HG03354 (cell line): ENCODE results near the gene ABCC3.
"Not testable (repeated sequence)": the region's sequence is repeated elsewhere in the genome, so short reads cannot be mapped to it uniquely, and the experiment has no call there.

Experiments
- ATAC-seq: cut with Tn5 transposase; IDR thresholded peaks from one replicate; pipeline ENCODE4 v1.9.1; 2021; ENCODE audit warnings: mild to moderate bottlenecking; ENCODE audit not compliant: unreplicated experiment, poor library complexity, severe bottlenecking

The ABCC3 gene

GRCh38 chr17:50691550-50692447 is 57.1 kb downstream of the ABCC3 start:
- no peak for ATAC-seq

- no peak for ATAC-seq
Measured at GRCh38 chr17:50692448-50693035, 57.9 kb downstream of the ABCC3 start.

DNA sequence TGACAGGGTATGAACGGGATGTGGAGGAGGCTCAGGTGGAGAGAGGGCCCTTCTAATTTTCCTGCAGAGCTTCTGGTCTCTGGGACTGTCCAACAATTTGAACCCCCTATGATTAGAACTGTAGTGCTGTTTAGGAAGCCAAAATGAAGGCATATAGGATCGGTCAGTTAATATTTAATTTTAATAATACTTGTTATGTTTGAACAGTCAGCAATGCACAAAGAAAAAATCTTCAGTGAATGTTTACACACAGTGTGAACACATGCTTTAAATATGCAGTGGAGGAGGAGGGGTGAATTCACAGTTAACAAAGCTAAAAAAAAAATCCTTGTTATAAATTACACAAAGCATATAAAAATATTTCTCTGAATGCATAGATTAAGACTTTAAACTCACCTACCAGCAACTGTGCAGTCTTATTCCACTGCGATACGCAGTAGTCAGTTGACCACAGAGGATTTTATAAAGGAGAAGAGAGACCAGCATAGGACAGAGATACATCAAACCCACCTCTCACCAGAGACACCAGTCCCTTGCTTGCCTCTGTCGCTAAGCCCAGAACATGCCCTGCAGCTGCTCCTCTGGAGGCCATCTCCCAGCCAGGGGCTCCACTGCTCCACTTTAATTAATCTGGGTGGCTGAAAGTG is 58.5 kb downstream of the ABCC3 start:
- no peak for ATAC-seq

DNA sequence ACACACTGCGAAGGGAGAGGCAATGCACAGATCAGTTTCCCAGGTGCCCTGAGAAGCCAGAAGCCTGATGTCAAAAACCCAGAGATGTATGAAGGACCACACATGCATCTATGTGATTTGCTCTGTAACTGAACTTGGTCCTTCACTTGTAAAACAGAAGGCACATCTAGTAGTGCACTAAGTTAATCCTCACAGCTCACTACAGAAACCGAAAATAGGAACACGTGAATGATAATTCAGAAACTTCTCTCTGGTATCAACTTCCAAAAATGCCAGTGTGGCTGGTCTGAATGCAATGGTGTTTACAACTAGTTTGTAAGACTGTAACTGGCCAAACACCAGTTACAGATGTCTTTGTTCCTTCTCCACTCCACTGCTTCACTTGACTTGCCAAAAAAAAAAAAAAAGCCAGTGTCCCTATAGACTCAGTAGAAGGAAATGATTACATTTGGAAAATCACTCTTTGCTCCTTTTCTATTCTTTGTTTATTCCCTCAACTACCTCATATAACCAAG is 61.7 kb downstream of the ABCC3 start:
- ATAC-seq = no peak

GRCh38 chr17:50697062-50697461 is 62.4 kb downstream of the ABCC3 start:
- no peak for ATAC-seq

GRCh38 chr17:50697663-50698272 is 63.1 kb downstream of the ABCC3 start:
- no peak for ATAC-seq

DNA sequence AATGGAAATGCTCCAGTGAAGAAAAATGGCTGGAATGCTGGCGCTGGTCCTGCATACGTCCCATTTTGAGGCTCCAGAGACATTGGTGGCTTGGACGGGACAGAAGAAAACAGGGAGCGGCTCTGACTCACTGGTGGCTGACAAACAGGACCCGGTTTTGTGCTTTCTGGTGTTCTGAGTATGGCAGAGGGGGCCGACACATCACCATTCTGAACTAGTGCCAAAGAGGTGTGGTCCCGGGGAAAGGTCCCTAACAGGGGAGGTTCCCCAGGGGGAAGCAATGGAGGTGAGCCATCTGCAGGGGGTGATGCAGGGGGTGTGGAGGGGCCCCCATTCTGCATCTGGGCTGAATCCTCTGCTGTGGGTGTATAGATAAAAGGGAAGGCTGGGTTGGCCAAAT is 64.7 kb downstream of the ABCC3 start:
- ATAC-seq = no peak

DNA sequence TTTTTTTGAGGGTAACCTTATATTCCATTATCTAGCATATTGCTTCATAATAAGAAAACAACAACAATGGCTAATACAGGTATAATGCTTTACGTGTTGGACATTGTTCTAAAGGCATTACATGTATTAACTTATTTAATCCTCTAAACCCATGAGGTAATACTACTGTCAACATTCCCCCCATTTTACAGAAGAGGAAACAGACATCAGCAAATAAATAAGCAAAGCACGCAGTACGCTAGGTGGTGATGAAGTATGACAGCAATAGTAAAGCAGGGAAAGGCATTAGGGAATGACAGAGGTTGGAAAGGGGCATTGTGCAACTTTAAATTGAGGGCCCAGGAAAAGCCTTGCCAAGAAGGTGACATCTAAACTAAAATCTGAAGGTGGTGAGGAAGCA is 68.5 kb downstream of the ABCC3 start:
- no peak for ATAC-seq

- peak; percentile 76 for ATAC-seq
Measured at GRCh38 chr17:50707289-50708049, 72.8 kb downstream of the ABCC3 start, which contains the start of gene ANKRD40. ANKRD40 (minus strand) TSS chr17:50707914; CDS start chr17:50707654, 260 bp downstream.

DNA sequence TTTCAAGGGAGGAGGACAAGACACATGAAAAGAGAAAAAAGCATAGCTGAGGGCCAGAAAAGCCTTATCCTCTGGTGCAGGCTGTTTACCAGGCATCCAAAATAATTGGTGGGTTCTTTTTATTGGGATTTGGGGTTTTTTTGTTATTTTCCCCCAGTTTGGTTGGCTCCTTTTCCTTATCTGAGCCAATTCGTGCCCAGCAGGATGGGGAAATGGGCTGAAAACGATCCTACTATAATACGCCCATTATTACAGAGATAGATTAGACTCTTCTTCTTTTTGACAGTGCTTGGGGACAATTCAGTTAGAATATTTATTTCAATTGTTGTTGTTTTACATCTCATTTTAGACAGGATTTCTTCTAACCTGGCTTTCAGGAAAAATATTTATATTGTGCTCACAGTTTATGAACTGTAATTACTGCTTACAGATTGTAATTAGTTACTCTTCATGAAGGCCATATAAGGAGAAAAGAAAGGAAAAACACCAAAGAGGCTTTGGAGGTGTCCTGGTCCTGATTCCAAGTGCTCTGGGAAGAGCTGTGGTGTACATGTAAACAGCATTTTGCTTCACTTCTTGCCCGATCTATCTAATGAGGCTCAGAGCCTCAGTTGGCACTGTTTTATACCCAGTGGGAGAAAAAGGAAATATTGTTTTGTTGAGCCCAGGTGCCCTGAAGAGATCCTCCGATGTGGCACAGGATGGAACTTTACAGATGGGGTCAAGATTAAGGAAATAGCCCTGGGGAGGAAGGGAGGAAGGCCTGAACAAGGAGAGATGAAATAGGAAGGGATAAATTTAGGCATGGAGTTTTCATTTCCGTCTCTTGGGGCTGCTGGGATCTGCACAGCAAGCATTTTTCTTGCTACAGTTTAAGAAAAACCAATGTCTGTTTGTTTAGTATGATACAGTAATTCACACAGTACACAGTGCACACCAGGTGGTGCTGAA is 73.6 kb downstream of the ABCC3 start:
- ATAC-seq = no peak

- not testable (repeated sequence) for ATAC-seq
Measured at GRCh38 chr17:50709053-50709452, 74.4 kb downstream of the ABCC3 start.

GRCh38 chr17:50710025-50710424 is 75.3 kb downstream of the ABCC3 start:
- ATAC-seq = no peak

DNA sequence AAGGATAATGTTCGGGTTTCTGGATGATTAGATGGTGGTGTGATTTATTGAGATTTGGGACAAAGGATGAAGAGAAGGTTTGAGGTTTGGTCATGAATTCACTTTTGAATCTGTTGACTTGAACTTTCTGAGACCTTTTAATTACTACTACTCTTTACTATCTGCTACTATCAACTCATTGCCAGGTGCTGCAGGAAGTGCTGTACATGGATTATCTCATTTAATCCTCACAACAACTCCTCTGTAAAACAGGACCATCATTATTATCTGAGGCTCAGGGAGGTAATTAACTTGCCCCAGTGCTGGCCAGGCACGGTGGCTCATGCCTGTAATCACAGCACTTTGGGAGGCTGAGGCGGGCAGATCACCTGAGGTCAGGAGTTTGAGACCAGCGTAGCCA is 76.0 kb downstream of the ABCC3 start:
- no peak for ATAC-seq

DNA sequence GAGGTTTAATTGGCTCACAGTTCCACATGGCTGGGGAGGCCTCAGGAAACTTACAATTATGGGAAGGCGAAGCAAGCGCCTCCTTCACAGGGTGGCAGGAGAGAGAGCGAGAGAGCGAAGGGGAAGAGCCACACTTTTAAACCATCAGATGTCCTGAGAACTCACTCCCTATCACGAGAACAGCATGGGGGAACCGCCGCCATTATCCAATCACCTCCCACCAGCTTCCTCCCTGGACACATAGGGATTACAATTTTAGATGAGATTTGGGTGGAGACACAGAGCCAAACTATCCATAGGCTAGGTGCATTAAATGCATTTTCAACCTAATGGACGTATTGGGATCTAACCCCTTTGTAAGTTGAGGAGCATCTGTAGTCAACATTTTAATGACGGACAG is 78.0 kb downstream of the ABCC3 start:
- no peak for ATAC-seq

GRCh38 chr17:50715471-50715870 is 80.8 kb downstream of the ABCC3 start:
- ATAC-seq = no peak

DNA sequence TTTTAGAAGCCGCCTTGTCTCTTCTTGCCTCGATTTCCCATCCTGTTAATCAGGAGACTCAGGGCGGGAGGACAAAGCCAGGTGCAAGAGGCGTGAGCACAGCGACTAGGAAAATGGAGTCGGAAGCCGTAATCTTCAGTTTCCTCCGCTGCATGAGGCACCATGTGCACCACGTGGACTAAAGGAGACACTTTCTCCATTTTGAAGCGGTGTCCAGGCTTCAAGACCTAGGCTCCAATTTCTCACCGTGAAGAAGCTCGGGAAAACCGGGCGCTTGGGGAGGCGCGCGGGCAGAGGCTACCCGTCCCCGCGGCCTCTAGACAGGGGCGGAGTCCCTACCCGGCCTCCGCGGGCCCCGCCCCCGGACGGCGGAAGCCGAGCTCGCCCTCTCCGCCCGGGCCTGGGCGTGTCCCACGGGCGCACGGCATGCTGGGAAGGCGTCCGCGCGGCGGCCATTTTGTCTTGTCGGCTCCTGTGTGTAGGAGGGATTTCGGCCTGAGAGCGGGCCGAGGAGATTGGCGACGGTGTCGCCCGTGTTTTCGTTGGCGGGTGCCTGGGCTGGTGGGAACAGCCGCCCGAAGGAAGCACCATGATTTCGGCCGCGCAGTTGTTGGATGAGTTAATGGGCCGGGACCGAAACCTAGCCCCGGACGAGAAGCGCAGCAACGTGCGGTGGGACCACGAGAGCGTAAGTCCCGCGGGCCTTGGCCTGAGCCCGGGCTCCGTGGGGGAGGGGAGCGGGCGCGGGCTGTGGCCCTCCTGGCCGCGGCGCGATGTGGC is 84.7 kb downstream of the ABCC3 start, which contains the start of gene LUC7L3:
Gene LUC7L3, plus strand, starts transcription at position 460 of the 780 bp plus-strand sequence. Its CDS starts 130 bp downstream, at position 590.
- peak; percentile 90 for ATAC-seq
